Diencephalon (tissue), 1 donor: Measurements from ENCODE around the gene TIGAR. TPM values are rescaled to one million over a fixed set of nuclear protein-coding genes. Genes with fewer than 3 reads are reported as not detected.

Experiments
- total RNA-seq: library from RNA; depleted of rRNA; stranded (reverse); fragments of >200 nt; gene quantifications from one replicate; pipeline ENCODE4 v1.2.3, GENCODE V29; 2014

TIGAR gene
- 9.0 TPM for total RNA-seq

GRCh38 chr12:4320853-4321701, at the start of gene TIGAR:
Gene TIGAR, plus strand, starts transcription at chr12:4321213. Its CDS starts 59 bp downstream, at chr12:4321272.

GRCh38 chr12:4273652-4274395, 47.2 kb upstream of the TIGAR start, which contains the start of gene CCND2:
Gene CCND2, plus strand, starts transcription at chr12:4273762. Its CDS starts 279 bp downstream, at chr12:4274041.

GRCh38 chr12:4379405-4379804, 58.4 kb downstream of the TIGAR start, which contains the start of gene FGF23:
Gene FGF23, minus strand, starts transcription at chr12:4379712. Its CDS starts 130 bp downstream, at chr12:4379582.

Other genes with a start within 250 kb of the TIGAR start
- gene CCND2, start 47.5 kb upstream of the TIGAR start, total RNA-seq = 191 TPM
- gene FGF23, start 58.5 kb downstream of the TIGAR start, total RNA-seq = not detected
- gene FGF6, start 124.6 kb downstream of the TIGAR start, total RNA-seq = not detected
- 7.8 TPM for gene RAD51AP1, start 217.7 kb downstream of the TIGAR start, total RNA-seq
- gene DYRK4, start 241.0 kb downstream of the TIGAR start, total RNA-seq = 27.7 TPM